H1 (cell line): ENCODE results near the gene INPP5K. TPM values are rescaled to one million over a fixed set of nuclear protein-coding genes. Genes with fewer than 3 reads are reported as not detected.

Source experiments
- CTCF ChIA-PET: fragments of 300-600 bp; sonication (Branson Sonifier 250); formaldehyde crosslinking; loops from one replicate; lab custom pipeline; 2021; ENCODE audit not compliant: partially characterized antibody; lab: Charles Lee
- POLR2A ChIA-PET: fragments of 300-600 bp; sonication (Branson Sonifier 250); formaldehyde crosslinking; loops from one replicate; lab custom pipeline; 2021; ENCODE audit warnings: inconsistent platforms; ENCODE audit not compliant: partially characterized antibody; lab: Charles Lee
- DNase-seq, 2 experiments: peaks; one replicate each; pipeline versions ENCODE4 v3.0.0 to v3.0.0-alpha.2; 2010 to 2022; ENCODE audit warnings: low spot score in 2 of 2, low read depth in 1 of 2, mixed read lengths in 1 of 2
- FAIRE-seq: peaks from 2 replicates; lab custom pipeline; 2011; peaks lifted over from hg19 to GRCh38; lab: Jason Lieb, UNC
- H2AFZ ChIP-seq: 2 replicates; pipeline ENCODE4 v1.8.1; 2012; ENCODE audit warnings: low read length, inconsistent platforms
- H2AK5ac ChIP-seq: 2 replicates; pipeline ENCODE4 v1.6.1; 2013; ENCODE audit warnings: low read depth, low read length
- H2BK120ac ChIP-seq: replicated peaks from 2 replicates; pipeline ENCODE3; 2013; ENCODE audit warnings: low read depth, low read length, inconsistent platforms
- H2BK12ac ChIP-seq: 2 replicates; pipeline ENCODE4 v1.6.1; 2013; ENCODE audit warnings: low read depth, low read length
- H2BK15ac ChIP-seq: 2 replicates; pipeline ENCODE4 v1.6.1; 2013; ENCODE audit warnings: low read length
- H2BK20ac ChIP-seq: 2 replicates; pipeline ENCODE4 v1.6.1; 2013; ENCODE audit warnings: low read length
- H2BK5ac ChIP-seq: 2 replicates; pipeline ENCODE4 v1.6.1; 2013; ENCODE audit warnings: low read depth, low read length
- H3K14ac ChIP-seq: 2 replicates; pipeline ENCODE4 v1.6.1; 2013; ENCODE audit warnings: inconsistent platforms; ENCODE audit not compliant: insufficient read length
- H3K18ac ChIP-seq: 2 replicates; pipeline ENCODE4 v1.6.1; 2013; ENCODE audit warnings: low read length; ENCODE audit errors: extremely low read depth
- H3K23ac ChIP-seq: 2 replicates; pipeline ENCODE4 v1.6.1; 2013; ENCODE audit warnings: inconsistent platforms; ENCODE audit not compliant: insufficient read length
- H3K23me2 ChIP-seq: 2 replicates; pipeline ENCODE4 v1.6.1; 2013; ENCODE audit warnings: low read depth, low read length
- H3K27ac ChIP-seq: 2 replicates; pipeline ENCODE4 v1.6.1; 2011; ENCODE audit warnings: low read depth, low read length, inconsistent platforms
- H3K27me3 ChIP-seq, 4 experiments: replicated peaks in 1 of 4; 1 replicate in 1 of 4; 2 replicates in 3 of 4; pipeline versions ENCODE4 v1.6.1 to v1.8.1; 2011 to 2013; ENCODE audit warnings: low read length in 3 of 4, mild to moderate bottlenecking in 3 of 4, inconsistent platforms in 2 of 4, mixed read lengths in 2 of 4, moderate library complexity in 1 of 4; ENCODE audit not compliant: control insufficient read depth in 3 of 4, insufficient read depth in 3 of 4; ENCODE audit errors: extremely low read depth in 1 of 4
- H3K36me3 ChIP-seq, 4 experiments: 2 replicates each; pipeline versions ENCODE4 v1.6.1 to v1.8.1; 2011 to 2013; ENCODE audit warnings: mild to moderate bottlenecking in 4 of 4, low read length in 3 of 4, moderate library complexity in 2 of 4, control low read depth in 1 of 4, inconsistent platforms in 1 of 4; ENCODE audit not compliant: insufficient read depth in 4 of 4, control insufficient read depth in 2 of 4
- H3K4ac ChIP-seq: replicated peaks from 2 replicates; pipeline ENCODE3; 2013; ENCODE audit warnings: low read length, low read depth, mixed read lengths, inconsistent platforms; ENCODE audit not compliant: insufficient read length
- H3K4me1 ChIP-seq, 4 experiments: replicated peaks in 1 of 4; 1 replicate in 1 of 4; 2 replicates in 3 of 4; pipeline versions ENCODE4 v1.6.1 to v1.8.1; 2011 to 2013; ENCODE audit warnings: low read length in 3 of 4, inconsistent platforms in 2 of 4, mixed read lengths in 1 of 4; ENCODE audit not compliant: insufficient read depth in 4 of 4, control insufficient read depth in 3 of 4
- H3K4me2 ChIP-seq, 2 experiments: 2 replicates each; pipeline versions ENCODE4 v1.6.1 to v1.8.1; 2011 to 2013; ENCODE audit warnings: low read depth in 2 of 2, low read length in 2 of 2, control low read depth in 1 of 2, inconsistent platforms in 1 of 2, mild to moderate bottlenecking in 1 of 2; ENCODE audit not compliant: insufficient read depth in 1 of 2
- H3K4me3 ChIP-seq, 4 experiments: fragments of 200-600, 300-600 bp in 1 of 4; sonication (generic), shearing (Covaris generic), sonication (Bioruptor Twin) in 1 of 4; 2 replicates each; pipeline versions ENCODE4 v1.5.1 to v1.8.1; 2011 to 2016; ENCODE audit warnings: low read length in 4 of 4, low read depth in 3 of 4, control low read depth in 2 of 4, inconsistent platforms in 2 of 4, mild to moderate bottlenecking in 2 of 4, mixed read lengths in 1 of 4, moderate library complexity in 1 of 4; ENCODE audit not compliant: insufficient read depth in 2 of 4; ENCODE audit errors: extremely low read depth in 1 of 4
- H3K56ac ChIP-seq: replicated peaks from 2 replicates; pipeline ENCODE3; 2013; ENCODE audit warnings: low read depth, mild to moderate bottlenecking, mixed read lengths, low read length, inconsistent platforms; ENCODE audit not compliant: insufficient read length
- H3K79me1 ChIP-seq: 2 replicates; pipeline ENCODE4 v1.6.1; 2013; ENCODE audit warnings: low read depth, low read length, control low read depth
- H3K79me2 ChIP-seq, 2 experiments: 2 replicates each; pipeline versions ENCODE4 v1.6.1 to v1.8.1; 2012 to 2013; ENCODE audit warnings: low read length in 2 of 2, mild to moderate bottlenecking in 2 of 2, inconsistent platforms in 1 of 2; ENCODE audit not compliant: insufficient read depth in 2 of 2, control insufficient read depth in 1 of 2
- H3K9ac ChIP-seq, 4 experiments: replicated peaks in 1 of 4; 1 replicate in 1 of 4; 2 replicates in 3 of 4; pipeline versions ENCODE4 v1.6.1 to v1.8.1; 2011 to 2013; ENCODE audit warnings: low read depth in 3 of 4, low read length in 3 of 4, control low read depth in 2 of 4, mild to moderate bottlenecking in 2 of 4, moderate library complexity in 2 of 4, inconsistent platforms in 1 of 4; ENCODE audit errors: extremely low read depth in 1 of 4
- H3K9me3 ChIP-seq, 2 experiments: 2 replicates each; pipeline versions ENCODE4 v1.6.1 to v1.8.1; 2012 to 2013; ENCODE audit warnings: mild to moderate bottlenecking in 2 of 2, moderate library complexity in 2 of 2, control low read depth in 1 of 2, inconsistent platforms in 1 of 2, low read depth in 1 of 2, low read length in 1 of 2, mixed read lengths in 1 of 2; ENCODE audit not compliant: insufficient read depth in 2 of 2
- H4K20me1 ChIP-seq, 2 experiments: replicated peaks in 1 of 2; 2 replicates each; pipeline versions ENCODE3 to v1.8.1; 2011 to 2013; ENCODE audit warnings: inconsistent platforms in 2 of 2, low read length in 2 of 2, mild to moderate bottlenecking in 1 of 2; ENCODE audit not compliant: insufficient read depth in 2 of 2, control insufficient read depth in 1 of 2
- H4K5ac ChIP-seq: 2 replicates; pipeline ENCODE4 v1.6.1; 2013; ENCODE audit warnings: low read length, low read depth, mixed read lengths, inconsistent platforms; ENCODE audit not compliant: insufficient read length
- H4K8ac ChIP-seq: 2 replicates; pipeline ENCODE4 v1.8.0; 2013; ENCODE audit warnings: mild to moderate bottlenecking, moderate library complexity, low read length, inconsistent platforms; ENCODE audit not compliant: insufficient read depth; ENCODE audit errors: extremely low read depth
- H4K91ac ChIP-seq: replicated peaks from 2 replicates; pipeline ENCODE3; 2013; ENCODE audit warnings: low read length, mixed read lengths, inconsistent platforms; ENCODE audit not compliant: insufficient read length
- GABPA ChIP-seq: IDR thresholded peaks from 2 replicates; pipeline ENCODE4 v1.6.1; 2011; ENCODE audit warnings: mild to moderate bottlenecking, low read length, moderate library complexity, borderline replicate concordance; ENCODE audit not compliant: insufficient read depth
- KDM4A ChIP-seq: IDR thresholded peaks from one replicate; pipeline ENCODE4 v1.7.1; 2012; ENCODE audit warnings: low read depth, mild to moderate bottlenecking, moderate library complexity, low read length, inconsistent platforms; ENCODE audit not compliant: severe bottlenecking
- MAX ChIP-seq: IDR thresholded peaks from 2 replicates; pipeline ENCODE4 v1.6.1; 2012; ENCODE audit warnings: inconsistent platforms
- POLR2A ChIP-seq, 2 experiments: IDR thresholded peaks; 1 replicate in 1 of 2; 2 replicates in 1 of 2; pipeline ENCODE4 v1.6.1; 2011; ENCODE audit warnings: low read depth in 2 of 2, low read length in 2 of 2, mild to moderate bottlenecking in 2 of 2; ENCODE audit errors: control extremely low read depth in 1 of 2
- RNF2 ChIP-seq: fragments of 200-900, 300-1000 bp; sonication (generic); IDR thresholded peaks from 2 replicates; pipeline ENCODE4 v1.7.1; 2016; ENCODE audit warnings: borderline replicate concordance, low read depth, mild to moderate bottlenecking, antibody characterized with exemption, low read length; ENCODE audit not compliant: poor library complexity, severe bottlenecking; ENCODE audit errors: missing control alignments
- SIN3A ChIP-seq, 2 experiments: IDR thresholded peaks in 1 of 2; conservative IDR thresholded peaks in 1 of 2; 2 replicates each; pipeline ENCODE4 v1.6.1; 2011 to 2012; ENCODE audit warnings: low read length in 2 of 2, improper control_type of control experiment in 1 of 2, low read depth in 1 of 2, mild to moderate bottlenecking in 1 of 2
- TBP ChIP-seq: IDR thresholded peaks from 2 replicates; pipeline ENCODE4 v1.6.1; 2011; ENCODE audit warnings: low read depth, low read length, improper control_type of control experiment
- USF2 ChIP-seq: IDR thresholded peaks from 2 replicates; pipeline ENCODE4 v1.6.1; 2011; ENCODE audit warnings: low read length, improper control_type of control experiment
- WGBS, 2 experiments: shearing (Covaris generic) in 1 of 2; methylation state at CpG; one replicate each; pipeline versions ENCODE4 v1.1.6 to v1.1.7; 2013 to 2015; ENCODE audit warnings: low lambda C conversion rate in 2 of 2, mixed read lengths in 2 of 2, inconsistent platforms in 1 of 2, low coverage in 1 of 2, missing lambda C conversion rate in 1 of 2; ENCODE audit not compliant: insufficient replicate concordance in 2 of 2, insufficient coverage in 1 of 2, insufficient read length in 1 of 2; ENCODE audit errors: extremely low coverage in 1 of 2, missing lambda C conversion rate in 1 of 2; 5-methylcytosine and 5-hydroxymethylcytosine counted together
- polyA plus RNA-seq, 7 experiments: library from polyadenylated mRNA; depleted of rRNA in 3 of 7; stranded (reverse) in 5 of 7; unstranded in 2 of 7; fragments of >200 nt in 5 of 7; fragments of 200-250 nt in 2 of 7; gene quantifications; 1 replicate in 5 of 7; 2 replicates in 1 of 7; 4 replicates in 1 of 7; pipeline versions ENCODE4 v1.2.1 to v1.2.3, GENCODE V29; 2011 to 2013; ENCODE audit warnings: missing spikeins in 2 of 7, mixed read lengths in 2 of 7
- total RNA-seq: library from RNA; stranded (reverse); fragmentation: NEBNext Ultra II Directional; extraction: Animal tissue kit (Norgen Biotek cat#: 25700); gene quantifications from 2 replicates; pipeline ENCODE4 v1.2.1, GENCODE V29; 2021

Gene INPP5K
- total and polyA plus RNA-seq, 2 of the 8 experiments (the other 6 are each of a cell fraction or from before 2014, with no cell fraction given): 21.0 to 24.1 TPM

GRCh38 chr17:1484676-1485422 is 31.6 kb downstream of the INPP5K start:
- Histone ChIP-seq H3K4me2 (peak overlapping the region; percentile 64 to 74), H4K20me1 (peaks cover 0 to 10% of the 10 kb centered on the region in 2 experiments), H4K5ac (no peak overlapping the region), H3K9ac (no peak overlapping the region), H3K23ac (no peak overlapping the region), H2BK15ac (no peak overlapping the region), H2AFZ (no peak overlapping the region), H4K91ac (peak overlapping the region; percentile 11), H2BK5ac (no peak overlapping the region; the same call in 1 of the 2 replicates), H3K4me3 (peak overlapping the region; percentile 26 to 75 (median 42)), H3K79me2 (no peaks in the 10 kb centered on the region), H3K79me1 (no peaks in the 10 kb centered on the region; the same call in 1 of the 2 replicates), H3K23me2 (peaks cover 11% of the 10 kb centered on the region; the same call in 1 of the 2 replicates), H3K9me3 (no peaks in the 10 kb centered on the region), H3K4ac (no peak overlapping the region), H3K4me1 (peaks cover 0 to 24% (median 13%) of the 10 kb centered on the region in 4 experiments; a peak in 6 of 7 replicates), H3K56ac (no peak overlapping the region), H2BK20ac (no peak overlapping the region), H3K27me3 (peaks cover 0 to 6% (median 0%) of the 10 kb centered on the region in 4 experiments; a peak in 2 of 7 replicates), H3K14ac (no peak overlapping the region), H2BK12ac (no peak overlapping the region), H3K27ac (no peak overlapping the region), H4K8ac (no peak overlapping the region), H2AK5ac (no peak overlapping the region), H2BK120ac (no peak overlapping the region), H3K18ac (no peak overlapping the region), H3K36me3 (peaks cover 3 to 20% (median 17%) of the 10 kb centered on the region in 4 experiments; a peak in 6 of 8 replicates)
- peak in 1 of 2 experiments; percentile 85 for DNase-seq
- CTCF ChIA-PET: interaction anchor here (1.2 to 1.4 kb wide), 3 partner anchors 12 to 120 kb away, joined by 3 to 6 read pairs (median 4); partner anchors contain the start of gene INPP5K
- 34% methylated on average over 9 of the region's 19 CpGs; no CpG with 5 or more reads in 1 of the 2 experiments for WGBS, 2 experiments
- no peak for FAIRE-seq
- POLR2A ChIA-PET: interaction anchor here (0.6 to 1.3 kb wide), 8 partner anchors 9 to 186 kb away, joined by 3 to 6 read pairs (median 4); partner anchors contain the start of gene YWHAE
- TF ChIP-seq RNF2: no peak
- peak; percentile 65; the same call in 1 of the 2 replicates for TF ChIP-seq MAX
- TF ChIP-seq USF2: 0 out of 2 replicates have a peak, but pooled peaks have one; percentile 10
- no peak for TF ChIP-seq POLR2A (IDR thresholded peaks at IDR 0.05; ENCODE audit: control extremely low read depth in 1 of 2, low read depth in 2 of 2, low read length in 2 of 2)
- TF ChIP-seq GABPA: no peak
- TF ChIP-seq KDM4A: peak; percentile 43
- 0 out of 2 replicates have a peak, but pooled peaks have one; percentile 17 for TF ChIP-seq TBP
- TF ChIP-seq SIN3A (conservative IDR thresholded peaks at IDR 0.05 in 1 of 2, IDR thresholded peaks at IDR 0.05 in 1 of 2; ENCODE audit: low read depth in 1 of 2, low read length in 2 of 2): peak in 1 of 2 experiments; percentile 42; a peak in 1 of 4 replicates
